ENCODE results near the gene RELN.

The RELN gene

DNA sequence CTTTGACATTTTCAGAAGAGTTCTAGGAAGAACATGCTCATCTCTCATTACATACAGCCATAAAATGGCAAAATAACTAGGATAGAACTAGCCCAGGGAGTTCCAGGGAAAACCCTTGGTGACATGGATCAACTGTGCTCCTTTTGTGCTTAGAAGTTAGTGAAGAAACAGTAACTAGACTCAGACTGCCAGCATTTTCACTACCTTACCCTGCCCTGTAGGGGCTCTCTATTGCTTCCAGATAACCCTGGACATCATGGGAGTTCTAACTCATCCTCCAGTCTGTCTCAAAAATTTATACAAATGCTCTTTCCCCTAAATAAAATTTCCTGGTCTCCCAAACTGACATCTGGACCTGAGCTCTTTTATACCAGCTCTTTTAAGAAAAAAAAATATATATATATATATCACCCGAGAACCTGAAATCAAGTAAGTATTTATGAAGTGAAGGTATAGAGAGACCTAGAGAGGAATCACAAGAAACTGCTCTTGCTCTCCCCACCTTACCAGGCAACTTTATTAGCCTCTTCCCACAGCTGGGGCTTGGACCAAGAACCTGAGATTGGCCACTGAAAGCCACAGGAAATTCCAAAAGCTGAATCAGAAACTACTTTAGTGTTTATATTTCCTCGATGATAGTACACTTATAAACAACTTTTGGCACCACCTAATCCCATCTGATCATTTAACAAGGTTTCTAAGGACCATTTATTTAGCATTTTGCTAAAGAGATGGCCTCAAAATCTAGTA, 101.4 kb downstream of the RELN start:
- no peak overlapping the region for H3K27ac ChIP-seq
- DNase-seq (ENCODE audit: low spot score) = no peak
- TF ChIP-seq, protein P1, sequence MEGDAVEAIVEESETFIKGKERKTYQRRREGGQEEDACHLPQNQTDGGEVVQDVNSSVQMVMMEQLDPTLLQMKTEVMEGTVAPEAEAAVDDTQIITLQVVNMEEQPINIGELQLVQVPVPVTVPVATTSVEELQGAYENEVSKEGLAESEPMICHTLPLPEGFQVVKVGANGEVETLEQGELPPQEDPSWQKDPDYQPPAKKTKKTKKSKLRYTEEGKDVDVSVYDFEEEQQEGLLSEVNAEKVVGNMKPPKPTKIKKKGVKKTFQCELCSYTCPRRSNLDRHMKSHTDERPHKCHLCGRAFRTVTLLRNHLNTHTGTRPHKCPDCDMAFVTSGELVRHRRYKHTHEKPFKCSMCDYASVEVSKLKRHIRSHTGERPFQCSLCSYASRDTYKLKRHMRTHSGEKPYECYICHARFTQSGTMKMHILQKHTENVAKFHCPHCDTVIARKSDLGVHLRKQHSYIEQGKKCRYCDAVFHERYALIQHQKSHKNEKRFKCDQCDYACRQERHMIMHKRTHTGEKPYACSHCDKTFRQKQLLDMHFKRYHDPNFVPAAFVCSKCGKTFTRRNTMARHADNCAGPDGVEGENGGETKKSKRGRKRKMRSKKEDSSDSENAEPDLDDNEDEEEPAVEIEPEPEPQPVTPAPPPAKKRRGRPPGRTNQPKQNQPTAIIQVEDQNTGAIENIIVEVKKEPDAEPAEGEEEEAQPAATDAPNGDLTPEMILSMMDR (IDR thresholded peaks at IDR 0.05) = no peak

GRCh38 chr7:103887050-103887449, 102.4 kb downstream of the RELN start:
- TF ChIP-seq, protein P1 (IDR thresholded peaks at IDR 0.05) = no peak
- DNase-seq (ENCODE audit: low spot score) = no peak
- no peak overlapping the region for H3K27ac ChIP-seq
- no peak overlapping the region for H3K4me3 ChIP-seq

More for the DNA sequence above, 101.4 kb downstream of the RELN start:
- no peak overlapping the region for H3K4me3 ChIP-seq

DNA sequence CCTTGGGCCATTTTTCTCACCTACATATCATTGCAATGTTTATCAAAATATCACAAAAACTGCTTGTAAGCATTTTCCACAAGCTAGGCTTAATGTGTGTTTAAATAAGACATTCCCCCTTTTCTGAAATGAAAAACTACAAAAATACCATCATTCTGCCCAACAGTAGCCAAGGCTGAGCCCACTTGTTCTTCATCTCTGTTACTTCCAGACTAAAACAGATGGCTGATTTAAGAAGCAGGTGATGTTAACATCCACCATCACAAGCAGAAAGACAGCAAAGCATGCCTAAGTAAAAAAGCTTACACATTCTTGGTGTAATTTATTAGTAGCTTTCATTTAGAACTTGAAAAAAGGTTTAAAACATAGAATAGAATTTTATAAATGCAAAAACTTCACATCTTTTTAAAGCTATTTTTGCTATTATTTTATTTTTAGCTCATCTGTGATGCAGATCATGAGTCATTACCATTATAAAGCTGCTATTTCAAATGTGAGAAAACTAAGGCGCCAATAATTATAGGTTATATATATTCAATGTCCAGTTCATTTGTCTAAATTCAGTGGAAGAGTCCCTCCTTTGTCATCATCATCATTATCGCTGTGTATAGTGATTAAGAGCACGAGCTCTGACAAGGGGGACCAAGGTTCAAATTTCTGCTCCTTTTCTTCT, 109.4 kb downstream of the RELN start:
- TF ChIP-seq, protein P1 (IDR thresholded peaks at IDR 0.05) = no peak
- no peak for DNase-seq (ENCODE audit: low spot score)
- no peak overlapping the region for H3K27ac ChIP-seq
- H3K4me3 ChIP-seq = no peak overlapping the region

GRCh38 chr7:103879411-103879810, 110.0 kb downstream of the RELN start:
- DNase-seq (ENCODE audit: low spot score) = no peak
- no peak overlapping the region for H3K27ac ChIP-seq
- TF ChIP-seq, protein P1 (IDR thresholded peaks at IDR 0.05) = no peak
- H3K4me3 ChIP-seq = no peak overlapping the region

DNA sequence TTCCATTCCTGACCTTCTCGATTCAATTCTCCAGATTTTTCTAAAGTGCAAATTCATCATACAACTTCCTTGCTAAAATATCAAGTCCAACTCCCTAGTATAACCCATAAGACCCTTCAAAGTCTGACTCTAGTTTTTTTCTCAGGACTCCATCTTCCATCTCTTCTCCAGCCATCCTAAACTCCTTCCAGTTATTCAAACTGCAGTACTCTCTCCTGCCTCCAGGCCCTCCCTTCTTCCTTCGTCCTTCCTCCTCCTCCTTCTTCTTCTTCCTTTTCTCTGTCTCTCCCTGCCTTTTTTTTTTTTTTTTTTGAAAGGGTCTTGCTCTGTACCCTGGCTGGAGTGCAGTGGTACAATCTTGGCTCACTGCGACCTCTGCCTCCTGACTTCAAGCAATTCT, 111.9 kb downstream of the RELN start:
- TF ChIP-seq, protein P1 (IDR thresholded peaks at IDR 0.05) = no peak

GRCh38 chr7:103875718-103876117, 113.7 kb downstream of the RELN start:
- no peak overlapping the region for H3K27ac ChIP-seq
- H3K4me3 ChIP-seq = no peak overlapping the region
- TF ChIP-seq, protein P1 (IDR thresholded peaks at IDR 0.05) = no peak
- no peak for DNase-seq (ENCODE audit: low spot score)

More for the DNA sequence above, 111.9 kb downstream of the RELN start:
- Histone ChIP-seq H3K27ac (no peak overlapping the region), H3K4me3 (no peak overlapping the region)
- no peak for DNase-seq (ENCODE audit: low spot score)

- TF ChIP-seq, protein P1 (IDR thresholded peaks at IDR 0.05) = no peak
- Histone ChIP-seq H3K4me3 (no peak overlapping the region), H3K27ac (no peak overlapping the region)
- DNase-seq (ENCODE audit: low spot score) = no peak
Observed at GRCh38 chr7:103871473-103871872, 118.0 kb downstream of the RELN start.
